ENCODE measurements around the gene DENND5A. TPM values are rescaled to one million over a fixed set of nuclear protein-coding genes. Genes with fewer than 3 reads are reported as not detected.
"Not testable (repeated sequence)": the region's sequence is repeated elsewhere in the genome, so short reads cannot be mapped to it uniquely, and the experiment has no call there.

DENND5A gene
- total and polyA plus RNA-seq, 9 of the 15 experiments (the other 6 are each of a cell fraction or from before 2014, with no cell fraction given), result 11.7 to 130 (median 46.3) TPM

DNA sequence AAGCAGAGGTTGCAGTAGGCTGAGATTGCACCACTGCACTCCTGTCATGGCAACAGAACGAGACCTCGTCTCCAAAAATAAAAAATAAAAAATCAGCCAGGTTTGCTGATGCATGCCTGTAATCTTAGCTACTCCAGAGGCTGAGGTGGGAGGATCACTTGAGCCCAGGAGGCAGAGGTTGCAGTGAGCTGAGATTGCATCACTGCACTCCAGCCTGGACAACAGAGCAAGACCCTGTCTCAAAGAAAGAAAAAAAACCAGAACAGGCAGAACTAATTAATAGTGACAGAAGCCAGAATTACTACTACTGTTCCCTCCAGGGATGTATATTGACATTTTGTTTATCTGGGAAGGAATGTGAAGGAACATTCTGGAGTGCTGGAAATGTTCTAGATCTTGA, 166.7 kb downstream of the DENND5A start:
- H3K4me3 ChIP-seq; H3K79me2 ChIP-seq (ENCODE audit: control insufficient read depth, insufficient read depth, low read length); H3K9me1 ChIP-seq (ENCODE audit: control insufficient read depth, insufficient read depth, low read length); CTCF ChIA-PET (ENCODE audit: low intra/inter-chr PET ratio); H3K9me3 ChIP-seq (replicated peaks; ENCODE audit: control insufficient read depth, insufficient read depth, low read depth, low read length); in situ Hi-C loops (cut with MboI); H2AFZ ChIP-seq (ENCODE audit: low read depth, low read length); BruUV-seq (replicated peaks); H4K20me1 ChIP-seq (replicated peaks; ENCODE audit: control insufficient read depth, insufficient read depth, low read length); H3K27ac ChIP-seq (ENCODE audit: extremely low read depth, low read depth, low read length); ATAC-seq; H3K36me3 ChIP-seq (ENCODE audit: control insufficient read depth, insufficient read depth, low read length); H3K4me1 ChIP-seq (replicated peaks in 1 of 2; ENCODE audit: control insufficient read depth in 2 of 2, insufficient read depth in 2 of 2, low read length in 2 of 2); H3K4me2 ChIP-seq (ENCODE audit: insufficient read depth, low read length); H3K9ac ChIP-seq (ENCODE audit: insufficient read depth in 1 of 2, low read depth in 2 of 2, low read length in 2 of 2); FAIRE-seq; DNase-seq (ENCODE audit: extremely low read depth in 1 of 4, low spot score in 3 of 4); TF ChIP-seq ATF3 (CRISPR knock-in tag; conservative IDR thresholded peaks at IDR 0.05); CEBPG (CRISPR knock-in tag; IDR thresholded peaks at IDR 0.05): not testable (repeated sequence)
- intact Hi-C loops (cut with micrococcal nuclease), result loop anchor here (5.0 kb wide), 1 partner anchor 34 kb away; no protein-coding TSS in a partner anchor
- 41% methylated on average over 2 of the region's 2 CpGs for WGBS (ENCODE audit: insufficient coverage, low coverage, missing lambda C conversion rate)
- peaks cover 9 to 28% of the 10 kb centered on the region in 2 experiments for H3K27me3 ChIP-seq (ENCODE audit: control insufficient read depth in 2 of 2, insufficient read depth in 2 of 2, low read length in 2 of 2)
- TF ChIP-seq CEBPB (tag; IDR thresholded peaks at IDR 0.05) (peak; percentile 42; the same call in 1 of the 2 replicates), ATF3 (IDR thresholded peaks at IDR 0.05) (peak; percentile 51), KDM1A (IDR thresholded peaks at IDR 0.05) (peak; percentile 44 to 53; a peak in 2 of 4 replicates), ZNF121 (CRISPR knock-in tag; conservative IDR thresholded peaks at IDR 0.05) (peak; percentile 97), BCOR (IDR thresholded peaks at IDR 0.05) (0 out of 2 replicates have a peak, but pooled peaks have one; percentile 18), RBM25 (IDR thresholded peaks at IDR 0.05; ENCODE audit: low read depth, low read length, severe bottlenecking) (peak; percentile 43), CEBPG (tag; conservative IDR thresholded peaks at IDR 0.05 in 1 of 2, IDR thresholded peaks at IDR 0.05 in 1 of 2) (peak in 1 of 2 experiments; percentile 42; a peak in 1 of 4 replicates)
- POLR2A ChIA-PET, result interaction anchor here (0.8 kb wide), 1 partner anchor 32 kb away, joined by 3 read pairs; no protein-coding TSS in a partner anchor
